GM19043 (cell line): Measurements from ENCODE around the gene FHOD3.

ENCODE experiments used
- ATAC-seq: cut with Tn5 transposase; IDR thresholded peaks from one replicate; pipeline ENCODE4 v1.9.1; 2021; ENCODE audit warnings: low read depth; ENCODE audit not compliant: unreplicated experiment

Gene FHOD3

GRCh38 chr18:36297417-36298125 is at the start of gene FHOD3:
TSS of gene FHOD3 (plus strand) at chr18:36297713. CDS start at chr18:36297836, 123 bp downstream.
- ATAC-seq = no peak

- ATAC-seq = no peak
Observed at GRCh38 chr18:36249392-36249791, 48.1 kb upstream of the FHOD3 start.

- ATAC-seq = no peak
Observed at GRCh38 chr18:36250827-36251226, 46.7 kb upstream of the FHOD3 start.

GRCh38 chr18:36255072-36255698 is 42.3 kb upstream of the FHOD3 start:
- ATAC-seq = no peak

- no peak for ATAC-seq
Observed at GRCh38 chr18:36256094-36256493, 41.4 kb upstream of the FHOD3 start.

GRCh38 chr18:36262971-36263370 is 34.5 kb upstream of the FHOD3 start:
- ATAC-seq = no peak

GRCh38 chr18:36264283-36264682 is 33.2 kb upstream of the FHOD3 start:
- ATAC-seq = no peak

GRCh38 chr18:36265015-36265414 is 32.5 kb upstream of the FHOD3 start:
- no peak for ATAC-seq

- ATAC-seq = no peak
Observed at GRCh38 chr18:36269157-36269556, 28.4 kb upstream of the FHOD3 start.

- no peak for ATAC-seq
Observed at GRCh38 chr18:36271153-36271552, 26.4 kb upstream of the FHOD3 start.

- ATAC-seq = no peak
Observed at GRCh38 chr18:36273347-36273746, 24.2 kb upstream of the FHOD3 start.

- no peak for ATAC-seq
Observed at GRCh38 chr18:36274083-36274715, 23.3 kb upstream of the FHOD3 start.

GRCh38 chr18:36275561-36275960 is 22.0 kb upstream of the FHOD3 start:
- ATAC-seq = no peak

GRCh38 chr18:36279001-36279400 is 18.5 kb upstream of the FHOD3 start:
- ATAC-seq = no peak

- no peak for ATAC-seq
Observed at GRCh38 chr18:36281936-36282335, 15.6 kb upstream of the FHOD3 start.

- ATAC-seq = no peak
Observed at GRCh38 chr18:36283448-36283847, 14.1 kb upstream of the FHOD3 start.

- no peak for ATAC-seq
Observed at GRCh38 chr18:36284268-36284667, 13.2 kb upstream of the FHOD3 start.

GRCh38 chr18:36284671-36285295 is 12.7 kb upstream of the FHOD3 start:
- ATAC-seq = no peak

- ATAC-seq = no peak
Observed at GRCh38 chr18:36287653-36288052, 9.9 kb upstream of the FHOD3 start.

GRCh38 chr18:36288689-36289088 is 8.8 kb upstream of the FHOD3 start:
- ATAC-seq = no peak

GRCh38 chr18:36294031-36294430 is 3.5 kb upstream of the FHOD3 start:
- ATAC-seq = no peak
